Astrocyte (in vitro differentiated cells and primary cell): Measurements from ENCODE around the gene HSPA9. TPM values are rescaled to one million over a fixed set of nuclear protein-coding genes. Genes with fewer than 3 reads are reported as not detected.

ENCODE experiments used
- DNase-seq: peaks from one replicate; pipeline ENCODE4 v3.0.0-alpha.2; 2010; ENCODE audit warnings: low read depth
- FAIRE-seq: peaks from 2 replicates; lab custom pipeline; 2011; peaks lifted over from hg19 to GRCh38; lab: Jason Lieb, UNC
- H2AFZ ChIP-seq: 2 replicates; pipeline ENCODE4 v1.6.0; 2012; ENCODE audit warnings: low read depth, low read length, inconsistent platforms
- H3K27ac ChIP-seq: 2 replicates; pipeline ENCODE4 v1.5.1; 2011; ENCODE audit warnings: low read depth, low read length, inconsistent platforms
- H3K27me3 ChIP-seq: 2 replicates; pipeline ENCODE4 v1.6.0; 2011; ENCODE audit warnings: low read length, inconsistent platforms; ENCODE audit not compliant: insufficient read depth
- H3K36me3 ChIP-seq: 2 replicates; pipeline ENCODE4 v1.5.1; 2011; ENCODE audit warnings: low read length, inconsistent platforms; ENCODE audit not compliant: insufficient read depth
- H3K4me1 ChIP-seq: 2 replicates; pipeline ENCODE4 v1.5.1; 2011; ENCODE audit warnings: low read length, inconsistent platforms; ENCODE audit not compliant: insufficient read depth
- H3K4me2 ChIP-seq: 2 replicates; pipeline ENCODE4 v1.6.0; 2012; ENCODE audit warnings: low read length, inconsistent platforms
- H3K4me3 ChIP-seq: 2 replicates; pipeline ENCODE4 v1.5.1; 2011; ENCODE audit warnings: low read depth, mild to moderate bottlenecking, low read length, inconsistent platforms; ENCODE audit not compliant: insufficient read depth
- H3K79me2 ChIP-seq: 2 replicates; pipeline ENCODE4 v1.6.0; 2012; ENCODE audit warnings: mild to moderate bottlenecking, low read length, inconsistent platforms; ENCODE audit not compliant: insufficient read depth
- H3K9ac ChIP-seq: 2 replicates; pipeline ENCODE4 v1.6.0; 2012; ENCODE audit warnings: mild to moderate bottlenecking, low read length, inconsistent platforms
- H3K9me3 ChIP-seq: 2 replicates; pipeline ENCODE4 v1.5.1; 2012; ENCODE audit warnings: low read depth, mild to moderate bottlenecking, low read length, inconsistent platforms; ENCODE audit not compliant: insufficient read depth
- H4K20me1 ChIP-seq: 2 replicates; pipeline ENCODE4 v1.6.0; 2012; ENCODE audit warnings: low read length, inconsistent platforms; ENCODE audit not compliant: insufficient read depth
- H3K27ac Mint-ChIP-seq: one replicate; pipeline ENCODE4 v1.8.0; 2021; ENCODE audit warnings: mild to moderate bottlenecking, mixed read lengths; ENCODE audit not compliant: unreplicated experiment
- H3K27me3 Mint-ChIP-seq: one replicate; pipeline ENCODE4 v1.8.0; 2021; ENCODE audit warnings: low read depth, mixed read lengths; ENCODE audit not compliant: unreplicated experiment
- H3K36me3 Mint-ChIP-seq: one replicate; pipeline ENCODE4 v1.8.0; 2021; ENCODE audit warnings: low read depth, mixed read lengths; ENCODE audit not compliant: unreplicated experiment
- H3K4me1 Mint-ChIP-seq: one replicate; pipeline ENCODE4 v1.8.0; 2021; ENCODE audit warnings: low read depth, mixed read lengths; ENCODE audit not compliant: unreplicated experiment
- H3K4me3 Mint-ChIP-seq: one replicate; pipeline ENCODE4 v1.8.0; 2021; ENCODE audit warnings: mild to moderate bottlenecking, moderate library complexity, mixed read lengths; ENCODE audit not compliant: unreplicated experiment
- H3K9me3 Mint-ChIP-seq: one replicate; pipeline ENCODE4 v1.8.0; 2021; ENCODE audit warnings: mild to moderate bottlenecking, mixed read lengths; ENCODE audit not compliant: unreplicated experiment
- EZH2 ChIP-seq: IDR thresholded peaks from 2 replicates; pipeline ENCODE4 v1.6.1; 2012; ENCODE audit warnings: mild to moderate bottlenecking, low read length, inconsistent platforms; ENCODE audit not compliant: insufficient read depth
- total RNA-seq: library from RNA; stranded (reverse); gene quantifications from 2 replicates; pipeline ENCODE4 v1.2.1, GENCODE V29; 2021
- TF ChIP-seq, protein P1 (sequence below): IDR thresholded peaks from 2 replicates; pipeline ENCODE4 v1.5.1; 2011; ENCODE audit warnings: low read depth, mild to moderate bottlenecking, inconsistent platforms, low read length, moderate library complexity; ENCODE audit not compliant: insufficient read depth

The HSPA9 gene
- total RNA-seq, 1 donor from 2014 or later, result 266 TPM

DNA sequence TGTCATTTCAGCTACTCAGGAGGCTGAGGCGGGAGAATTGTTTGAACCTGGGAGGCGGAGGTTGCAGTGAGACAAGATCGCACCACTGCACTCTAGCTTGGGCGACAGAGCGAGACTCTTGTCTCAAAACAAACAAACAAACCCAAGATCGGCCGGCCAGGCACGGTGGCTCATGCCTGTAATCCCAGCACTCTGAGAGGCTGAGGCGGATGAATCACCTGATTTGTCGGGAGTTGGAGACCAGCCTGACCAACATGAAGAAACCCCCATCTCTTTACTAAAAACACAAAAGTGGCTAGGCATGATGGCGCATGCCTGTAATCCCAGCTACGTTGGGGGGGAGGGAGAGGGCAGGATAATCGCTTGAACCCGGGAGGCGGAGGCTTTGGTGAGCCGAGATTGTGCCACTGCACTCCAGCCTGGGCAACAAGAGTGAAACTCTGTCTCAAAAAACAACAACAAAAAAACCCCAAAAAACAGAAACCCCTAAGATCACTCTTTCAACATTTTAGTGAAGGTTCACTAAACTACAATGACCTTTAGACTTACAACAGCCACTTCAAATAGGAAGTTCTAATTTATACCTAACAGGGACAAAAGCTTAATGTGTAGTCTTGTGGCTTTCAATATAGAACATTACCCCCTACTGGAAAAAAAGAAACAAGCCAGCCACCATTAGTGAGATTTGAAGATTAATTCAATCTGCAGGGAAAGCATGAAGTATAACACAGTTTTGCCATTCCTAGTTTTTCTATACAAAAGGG is 7.0 kb downstream of the HSPA9 start:
- DNase-seq (peak; percentile 57), FAIRE-seq (no peak)
- Mint-ChIP-seq H3K36me3 (peaks cover 22% of the 10 kb centered on the region), H3K27ac (peak overlapping the region; percentile 86), H3K27me3 (no peaks in the 10 kb centered on the region), H3K4me1 (peaks cover 38% of the 10 kb centered on the region), H3K4me3 (peak overlapping the region; percentile 72), H3K9me3 (no peaks in the 10 kb centered on the region)
- peak overlapping the region; percentile 23 for H3K27ac ChIP-seq
- no peak for TF ChIP-seq EZH2
- TF ChIP-seq, protein P1, sequence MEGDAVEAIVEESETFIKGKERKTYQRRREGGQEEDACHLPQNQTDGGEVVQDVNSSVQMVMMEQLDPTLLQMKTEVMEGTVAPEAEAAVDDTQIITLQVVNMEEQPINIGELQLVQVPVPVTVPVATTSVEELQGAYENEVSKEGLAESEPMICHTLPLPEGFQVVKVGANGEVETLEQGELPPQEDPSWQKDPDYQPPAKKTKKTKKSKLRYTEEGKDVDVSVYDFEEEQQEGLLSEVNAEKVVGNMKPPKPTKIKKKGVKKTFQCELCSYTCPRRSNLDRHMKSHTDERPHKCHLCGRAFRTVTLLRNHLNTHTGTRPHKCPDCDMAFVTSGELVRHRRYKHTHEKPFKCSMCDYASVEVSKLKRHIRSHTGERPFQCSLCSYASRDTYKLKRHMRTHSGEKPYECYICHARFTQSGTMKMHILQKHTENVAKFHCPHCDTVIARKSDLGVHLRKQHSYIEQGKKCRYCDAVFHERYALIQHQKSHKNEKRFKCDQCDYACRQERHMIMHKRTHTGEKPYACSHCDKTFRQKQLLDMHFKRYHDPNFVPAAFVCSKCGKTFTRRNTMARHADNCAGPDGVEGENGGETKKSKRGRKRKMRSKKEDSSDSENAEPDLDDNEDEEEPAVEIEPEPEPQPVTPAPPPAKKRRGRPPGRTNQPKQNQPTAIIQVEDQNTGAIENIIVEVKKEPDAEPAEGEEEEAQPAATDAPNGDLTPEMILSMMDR, result peak; percentile 21
- no peak overlapping the region for H2AFZ ChIP-seq
- H3K4me1 ChIP-seq, result peaks cover 16% of the 10 kb centered on the region
- peaks cover 91% of the 10 kb centered on the region for H4K20me1 ChIP-seq
- H3K9ac ChIP-seq, result peak overlapping the region; percentile 30
- no peaks in the 10 kb centered on the region for H3K27me3 ChIP-seq
- H3K79me2 ChIP-seq, result peaks cover 98% of the 10 kb centered on the region
- H3K4me2 ChIP-seq, result peak overlapping the region; percentile 25
- H3K36me3 ChIP-seq, result peaks cover 86% of the 10 kb centered on the region
- no peaks in the 10 kb centered on the region for H3K9me3 ChIP-seq
- no peak overlapping the region for H3K4me3 ChIP-seq

DNA sequence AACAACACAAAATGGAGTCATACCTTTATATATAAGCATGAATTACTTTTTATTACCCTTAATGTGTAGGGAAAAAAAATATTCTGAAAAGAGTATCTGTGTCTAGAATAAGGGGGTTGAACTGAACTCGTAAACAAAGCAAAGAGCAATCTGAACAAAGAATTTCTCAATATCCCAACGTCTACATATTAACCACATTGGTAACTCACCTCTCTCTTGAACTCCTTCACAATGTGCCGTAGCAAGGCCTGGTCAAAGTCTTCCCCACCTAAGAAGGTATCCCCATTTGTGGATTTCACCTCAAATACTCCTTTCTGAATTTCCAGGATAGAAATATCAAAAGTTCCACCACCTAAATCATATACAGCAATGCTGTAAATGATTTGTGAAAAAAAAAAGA is 8.4 kb downstream of the HSPA9 start:
- Mint-ChIP-seq H3K27ac (no peak overlapping the region), H3K27me3 (no peaks in the 10 kb centered on the region), H3K4me3 (no peak overlapping the region), H3K4me1 (peaks cover 34% of the 10 kb centered on the region), H3K9me3 (no peaks in the 10 kb centered on the region), H3K36me3 (peaks cover 19% of the 10 kb centered on the region)
- TF ChIP-seq, protein P1, result no peak
- no peak for TF ChIP-seq EZH2
- peaks cover 93% of the 10 kb centered on the region for H3K79me2 ChIP-seq
- H3K36me3 ChIP-seq, result peaks cover 86% of the 10 kb centered on the region
- no peak overlapping the region for H3K4me3 ChIP-seq
- FAIRE-seq (no peak), DNase-seq (no peak)
- no peak overlapping the region for H3K9ac ChIP-seq
- H3K4me2 ChIP-seq, result no peak overlapping the region
- no peak overlapping the region for H3K27ac ChIP-seq
- H4K20me1 ChIP-seq, result peaks cover 88% of the 10 kb centered on the region
- peaks cover 15% of the 10 kb centered on the region for H3K4me1 ChIP-seq
- H2AFZ ChIP-seq, result no peak overlapping the region
- no peaks in the 10 kb centered on the region for H3K9me3 ChIP-seq
- no peaks in the 10 kb centered on the region for H3K27me3 ChIP-seq
